Activated naive CD4-positive, alpha-beta T cell treated with anti-CD3 and anti-CD28 coated beads, Interleukin-2, amount 50 U/mL, for 24 hours (primary cell): Measurements from ENCODE around the gene TBC1D21.

ENCODE experiments used
- H3K27ac Mint-ChIP-seq: one replicate; pipeline ENCODE4 v1.8.0; 2021; ENCODE audit warnings: mild to moderate bottlenecking, mixed read lengths
- H3K27me3 Mint-ChIP-seq: one replicate; pipeline ENCODE4 v1.8.0; 2021; ENCODE audit warnings: mixed read lengths
- H3K36me3 Mint-ChIP-seq: one replicate; pipeline ENCODE4 v1.8.0; 2021; ENCODE audit warnings: mixed read lengths
- H3K4me1 Mint-ChIP-seq: one replicate; pipeline ENCODE4 v1.8.0; 2021; ENCODE audit warnings: mixed read lengths
- H3K4me3 Mint-ChIP-seq: one replicate; pipeline ENCODE4 v1.8.0; 2021; ENCODE audit warnings: mild to moderate bottlenecking, mixed read lengths
- H3K9me3 Mint-ChIP-seq: one replicate; pipeline ENCODE4 v1.8.0; 2021; ENCODE audit warnings: mixed read lengths

TBC1D21 gene

GRCh38 chr15:73873889-73874511, 636 bp downstream of the TBC1D21 start:
- peaks cover 22% of the 10 kb centered on the region for H3K27me3 Mint-ChIP-seq
- no peak overlapping the region for H3K4me3 Mint-ChIP-seq
- H3K9me3 Mint-ChIP-seq, result no peaks in the 10 kb centered on the region
- H3K27ac Mint-ChIP-seq, result no peak overlapping the region
- no peaks in the 10 kb centered on the region for H3K4me1 Mint-ChIP-seq
- H3K36me3 Mint-ChIP-seq, result no peaks in the 10 kb centered on the region

DNA sequence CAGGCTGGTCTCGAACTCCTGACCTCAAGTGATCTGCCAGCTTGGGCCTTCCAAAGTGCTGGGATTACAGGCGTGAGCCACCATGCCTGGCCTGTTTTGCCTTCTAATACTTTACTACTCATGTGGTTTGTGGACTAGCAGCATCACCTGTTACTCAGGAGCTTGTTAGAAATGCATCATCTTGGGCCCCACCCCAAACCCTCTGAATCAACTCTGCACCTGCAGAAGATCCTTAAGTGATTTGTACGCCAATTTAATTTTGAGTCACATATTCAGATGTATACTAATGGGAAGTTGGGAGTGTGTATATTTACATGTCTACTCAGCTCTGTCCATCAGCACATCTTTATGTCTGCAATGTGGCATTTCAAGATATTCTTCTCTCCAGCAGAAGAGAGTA, 6.1 kb downstream of the TBC1D21 start:
- no peak overlapping the region for H3K4me3 Mint-ChIP-seq
- H3K4me1 Mint-ChIP-seq, result no peaks in the 10 kb centered on the region
- no peak overlapping the region for H3K27ac Mint-ChIP-seq
- peaks cover 6% of the 10 kb centered on the region for H3K27me3 Mint-ChIP-seq
- no peaks in the 10 kb centered on the region for H3K9me3 Mint-ChIP-seq
- no peaks in the 10 kb centered on the region for H3K36me3 Mint-ChIP-seq

DNA sequence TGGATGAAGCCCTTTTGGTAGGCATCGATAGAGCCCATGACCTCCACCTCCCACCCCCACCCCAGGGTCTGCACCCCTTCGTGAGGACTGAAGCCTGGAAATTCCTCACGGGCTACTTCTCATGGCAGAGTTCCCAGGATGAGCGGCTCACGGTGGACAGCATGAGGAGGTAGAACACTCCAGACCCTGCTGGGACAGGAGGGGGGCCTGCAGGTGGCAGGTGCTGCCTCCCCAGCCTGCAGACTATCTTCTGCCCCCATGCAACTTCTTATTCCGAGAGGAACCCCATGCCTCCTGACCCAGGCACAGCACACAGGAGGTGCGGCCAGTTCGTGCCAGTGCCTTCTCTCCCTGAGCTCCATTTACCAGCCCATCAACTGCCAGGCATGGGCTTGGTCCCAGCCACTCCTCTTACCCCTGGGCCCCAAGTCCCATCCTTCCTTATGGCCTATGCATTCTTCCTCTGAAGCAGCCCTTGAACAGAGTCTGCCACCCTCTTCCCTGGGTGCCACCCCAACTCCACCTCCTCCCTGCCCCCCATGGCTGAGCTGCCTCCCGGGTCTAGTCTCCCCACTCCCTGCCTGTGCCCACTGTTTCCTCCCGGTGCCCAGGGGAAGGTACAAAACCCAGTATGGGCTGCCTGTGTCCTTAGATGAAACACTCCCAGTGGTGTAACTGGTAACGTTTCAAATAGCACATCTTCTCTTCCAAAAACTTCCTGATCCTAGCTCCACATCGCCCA, 8.4 kb downstream of the TBC1D21 start:
- Mint-ChIP-seq H3K4me1 (no peaks in the 10 kb centered on the region), H3K27me3 (peaks cover 2% of the 10 kb centered on the region), H3K9me3 (no peaks in the 10 kb centered on the region), H3K4me3 (no peak overlapping the region), H3K27ac (no peak overlapping the region), H3K36me3 (no peaks in the 10 kb centered on the region)

DNA sequence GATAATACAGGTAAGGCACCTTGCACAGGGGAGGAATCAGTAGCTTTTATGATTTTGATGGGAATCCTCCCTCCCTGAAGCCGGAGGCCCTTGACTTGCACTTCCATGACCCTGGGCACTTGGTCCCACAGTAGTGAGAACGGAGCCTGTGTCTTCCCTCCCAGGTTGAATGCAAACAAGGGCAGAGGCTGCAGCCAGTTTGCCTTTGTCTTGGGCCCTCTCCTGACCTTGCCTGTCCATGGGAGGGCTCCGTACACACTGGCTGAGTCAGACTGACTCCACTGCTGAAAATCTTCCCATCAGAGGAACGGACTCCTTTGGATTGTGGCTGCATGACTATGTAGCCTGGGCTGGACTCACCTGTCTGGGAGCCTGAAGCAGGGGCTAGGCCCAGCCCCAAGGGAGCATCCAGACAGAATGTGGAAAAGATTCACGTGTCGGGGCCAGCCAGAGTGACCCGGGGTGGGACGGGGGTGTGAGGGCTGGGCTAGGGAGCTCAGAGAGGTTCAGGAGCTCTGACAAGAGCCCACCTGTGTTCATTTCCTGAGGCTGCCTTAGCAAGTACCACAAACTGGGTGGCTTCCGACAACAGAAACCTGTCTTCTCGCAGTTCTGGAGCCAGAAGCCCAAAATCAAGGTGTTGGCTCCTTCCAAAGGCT, 9.5 kb downstream of the TBC1D21 start:
- Mint-ChIP-seq H3K36me3 (no peaks in the 10 kb centered on the region), H3K27me3 (no peaks in the 10 kb centered on the region), H3K9me3 (no peaks in the 10 kb centered on the region), H3K4me3 (no peak overlapping the region), H3K27ac (no peak overlapping the region), H3K4me1 (no peaks in the 10 kb centered on the region)

DNA sequence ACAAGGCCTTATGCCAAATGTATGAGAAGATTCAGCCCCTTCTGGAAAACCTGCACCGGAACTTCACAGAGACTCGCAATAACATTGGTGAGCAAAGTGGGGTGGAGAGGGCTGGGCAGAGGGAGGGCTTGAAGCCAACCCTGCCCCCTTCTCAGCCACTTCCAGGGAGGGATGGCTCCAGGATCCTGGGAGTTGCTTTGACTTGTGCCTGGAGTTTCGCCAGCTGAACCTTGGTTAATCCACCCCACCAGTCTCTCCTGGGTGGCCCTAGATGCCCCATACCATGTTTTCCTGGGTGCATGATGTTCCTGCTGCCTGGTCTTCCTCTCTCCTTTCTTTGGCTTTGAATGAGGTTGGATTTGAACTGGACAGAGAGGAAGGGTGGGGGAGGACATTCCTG, 10.8 kb downstream of the TBC1D21 start:
- Mint-ChIP-seq H3K27me3 (no peaks in the 10 kb centered on the region), H3K4me1 (no peaks in the 10 kb centered on the region), H3K27ac (no peak overlapping the region)

DNA sequence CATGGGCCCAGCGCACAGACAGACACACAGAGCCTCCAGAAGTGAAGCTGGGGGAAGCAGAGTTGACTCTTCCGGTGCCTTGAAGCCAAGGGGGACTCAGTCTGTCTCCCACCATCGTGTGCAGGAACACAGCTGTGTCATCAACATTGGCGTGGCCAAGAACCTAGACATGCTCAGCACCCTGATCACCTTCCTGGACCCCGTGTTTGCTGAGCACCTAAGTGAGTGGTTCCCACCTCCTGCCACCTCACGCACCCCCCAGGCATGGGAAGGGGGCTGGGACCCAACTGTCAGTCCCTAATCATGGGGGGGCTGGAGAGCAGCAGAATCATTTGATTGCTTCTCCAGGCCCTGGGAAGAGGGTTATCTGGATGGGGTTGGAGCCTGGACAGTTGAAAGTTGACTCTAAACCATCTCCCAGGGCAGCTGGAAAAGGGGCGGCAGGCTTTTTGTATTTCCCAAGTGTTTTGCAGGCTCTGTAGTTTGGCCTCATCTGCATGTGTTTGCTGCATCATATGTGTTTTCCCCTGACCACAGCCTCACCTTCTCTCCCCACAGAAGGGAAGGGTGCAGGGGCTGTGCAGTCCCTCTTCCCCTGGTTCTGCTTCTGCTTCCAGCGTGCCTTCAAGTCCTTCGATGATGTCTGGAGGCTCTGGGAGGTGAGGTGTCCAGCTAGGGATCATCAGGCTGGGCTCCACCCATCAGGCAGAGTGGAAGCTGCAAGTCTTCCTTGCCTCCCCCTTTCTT, 12.8 kb downstream of the TBC1D21 start:
- Mint-ChIP-seq H3K36me3 (no peaks in the 10 kb centered on the region), H3K4me3 (no peak overlapping the region), H3K27me3 (peaks cover 2% of the 10 kb centered on the region)

More for the DNA sequence above, 10.8 kb downstream of the TBC1D21 start:
- H3K36me3 Mint-ChIP-seq, result no peaks in the 10 kb centered on the region
- no peak overlapping the region for H3K4me3 Mint-ChIP-seq
- no peaks in the 10 kb centered on the region for H3K9me3 Mint-ChIP-seq

DNA sequence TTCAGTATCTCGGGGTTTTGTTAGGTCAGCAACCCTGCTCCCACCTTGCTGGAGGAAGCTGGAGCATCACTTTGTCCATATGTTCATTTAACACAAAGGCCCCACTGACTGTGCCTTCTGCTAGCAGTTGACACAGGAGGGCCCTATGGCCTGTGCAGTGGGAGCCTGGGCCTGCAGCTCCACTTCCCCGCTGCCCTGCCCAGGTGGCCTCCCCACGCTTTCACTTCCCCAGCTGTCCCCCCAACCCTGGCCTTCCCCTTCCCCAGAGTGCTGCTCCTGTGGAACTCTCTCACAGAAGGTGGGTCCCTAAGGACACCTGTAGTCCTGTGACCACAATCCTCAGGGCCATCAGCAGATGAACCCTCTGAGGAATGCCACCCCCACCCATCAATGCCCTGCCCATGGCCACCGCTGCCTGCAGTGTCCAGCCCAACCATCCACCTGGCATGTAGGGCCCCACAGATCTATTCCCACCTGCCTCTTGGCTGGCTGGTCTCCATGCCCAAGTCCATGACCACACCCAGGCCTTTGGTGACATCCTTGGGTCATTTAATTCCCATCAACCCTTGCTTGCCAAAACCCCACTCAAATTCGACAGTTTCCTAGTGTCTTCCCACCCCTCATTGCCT, 13.5 kb downstream of the TBC1D21 start:
- H3K27ac Mint-ChIP-seq, result no peak overlapping the region
- H3K36me3 Mint-ChIP-seq, result no peaks in the 10 kb centered on the region
- H3K4me3 Mint-ChIP-seq, result no peak overlapping the region
- H3K4me1 Mint-ChIP-seq, result no peaks in the 10 kb centered on the region
- H3K9me3 Mint-ChIP-seq, result no peaks in the 10 kb centered on the region
- peaks cover 2% of the 10 kb centered on the region for H3K27me3 Mint-ChIP-seq

More for the DNA sequence above, 12.8 kb downstream of the TBC1D21 start:
- Mint-ChIP-seq H3K27ac (no peak overlapping the region), H3K4me1 (no peaks in the 10 kb centered on the region), H3K9me3 (no peaks in the 10 kb centered on the region)

- no peaks in the 10 kb centered on the region for H3K36me3 Mint-ChIP-seq
- no peak overlapping the region for H3K4me3 Mint-ChIP-seq
- H3K27ac Mint-ChIP-seq, result no peak overlapping the region
- no peaks in the 10 kb centered on the region for H3K4me1 Mint-ChIP-seq
- peaks cover 2% of the 10 kb centered on the region for H3K27me3 Mint-ChIP-seq
- H3K9me3 Mint-ChIP-seq, result no peaks in the 10 kb centered on the region
Measured at GRCh38 chr15:73887481-73887880, 14.1 kb downstream of the TBC1D21 start.

GRCh38 chr15:73888224-73889041, 15.1 kb downstream of the TBC1D21 start:
- no peak overlapping the region for H3K27ac Mint-ChIP-seq
- peaks cover 2% of the 10 kb centered on the region for H3K27me3 Mint-ChIP-seq
- H3K4me3 Mint-ChIP-seq, result no peak overlapping the region
- H3K4me1 Mint-ChIP-seq, result no peaks in the 10 kb centered on the region
- H3K36me3 Mint-ChIP-seq, result no peaks in the 10 kb centered on the region
- no peaks in the 10 kb centered on the region for H3K9me3 Mint-ChIP-seq

- Mint-ChIP-seq H3K4me3 (no peak overlapping the region), H3K4me1 (no peaks in the 10 kb centered on the region), H3K36me3 (no peaks in the 10 kb centered on the region), H3K27me3 (peaks cover 2% of the 10 kb centered on the region), H3K27ac (no peak overlapping the region), H3K9me3 (no peaks in the 10 kb centered on the region)
Measured at GRCh38 chr15:73889053-73889761, 15.8 kb downstream of the TBC1D21 start.

DNA sequence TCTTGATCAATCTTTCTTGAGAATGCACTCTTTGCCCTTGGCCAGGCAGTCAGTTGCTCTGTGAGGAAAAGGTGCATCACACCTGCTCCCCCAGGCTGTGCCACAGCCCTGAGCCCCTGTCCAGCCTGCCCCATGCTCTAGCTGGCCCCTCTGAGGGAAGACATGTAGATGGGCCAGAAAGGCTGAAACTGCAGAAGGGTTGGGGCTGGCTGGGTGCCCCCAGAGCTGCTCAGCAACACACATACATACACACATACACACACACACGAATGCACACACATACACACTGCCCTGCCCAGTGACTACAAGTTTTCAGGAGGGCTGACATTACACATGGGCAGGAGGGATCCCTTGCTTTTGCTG, 16.4 kb downstream of the TBC1D21 start:
- no peaks in the 10 kb centered on the region for H3K4me1 Mint-ChIP-seq
- no peak overlapping the region for H3K4me3 Mint-ChIP-seq
- H3K9me3 Mint-ChIP-seq, result no peaks in the 10 kb centered on the region
- H3K27ac Mint-ChIP-seq, result no peak overlapping the region
- peaks cover 2% of the 10 kb centered on the region for H3K27me3 Mint-ChIP-seq
- H3K36me3 Mint-ChIP-seq, result no peaks in the 10 kb centered on the region

GRCh38 chr15:73891328-73892315, 18.3 kb downstream of the TBC1D21 start:
- H3K27ac Mint-ChIP-seq, result no peak overlapping the region
- no peaks in the 10 kb centered on the region for H3K9me3 Mint-ChIP-seq
- no peaks in the 10 kb centered on the region for H3K36me3 Mint-ChIP-seq

GRCh38 chr15:73892446-73893226, 19.3 kb downstream of the TBC1D21 start:
- Mint-ChIP-seq H3K36me3 (no peaks in the 10 kb centered on the region), H3K4me1 (no peaks in the 10 kb centered on the region), H3K27me3 (peaks cover 2% of the 10 kb centered on the region)

More at GRCh38 chr15:73891328-73892315, 18.3 kb downstream of the TBC1D21 start:
- peaks cover 2% of the 10 kb centered on the region for H3K27me3 Mint-ChIP-seq
- no peak overlapping the region for H3K4me3 Mint-ChIP-seq
- H3K4me1 Mint-ChIP-seq, result no peaks in the 10 kb centered on the region

More at GRCh38 chr15:73892446-73893226, 19.3 kb downstream of the TBC1D21 start:
- Mint-ChIP-seq H3K9me3 (no peaks in the 10 kb centered on the region), H3K27ac (no peak overlapping the region), H3K4me3 (no peak overlapping the region)
